ENCODE data around the gene EXOG.

The EXOG gene

DNA sequence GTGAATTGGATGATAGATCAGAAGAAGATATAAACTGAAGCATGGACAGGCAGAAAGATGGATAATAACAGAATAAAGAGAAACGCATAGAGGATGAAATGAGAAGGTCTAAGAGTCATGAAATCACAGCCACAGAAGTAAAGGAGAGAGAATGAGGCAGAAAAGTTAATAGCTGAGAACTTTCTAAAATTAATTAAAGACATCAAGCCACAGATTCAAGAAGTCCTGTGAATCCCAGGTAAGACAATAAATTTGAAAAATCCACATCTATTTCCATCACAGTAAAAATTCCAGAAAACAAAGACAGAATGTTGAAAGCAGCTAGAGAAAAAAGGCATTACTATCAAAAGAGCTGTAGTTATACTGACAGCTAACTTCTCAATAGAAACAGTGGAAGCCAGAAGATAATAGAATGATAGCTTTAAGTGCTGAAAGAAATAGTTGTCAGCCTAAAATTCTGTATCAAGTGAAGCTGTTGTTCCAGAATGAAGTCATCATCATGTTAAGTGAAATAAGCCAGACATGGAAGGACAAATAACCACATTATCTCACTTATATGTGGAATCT is 30.5 kb upstream of the EXOG start:
- H3K9me2 ChIP-seq (replicated peaks; ENCODE audit: control insufficient read depth, low read length) = no peaks in the 10 kb centered on the region
- 0 out of 2 replicates have a peak, but pooled peaks cover 3% of the 10 kb centered on the region for H3F3A ChIP-seq (ENCODE audit: control insufficient read depth, insufficient read depth)
- H3K36me3 ChIP-seq (ENCODE audit: control insufficient read depth, low read length) = no peaks in the 10 kb centered on the region
- peaks cover 47% of the 10 kb centered on the region for H3K79me2 ChIP-seq (ENCODE audit: control insufficient read depth, low read length)
- H4K20me1 ChIP-seq (ENCODE audit: control insufficient read depth, insufficient read depth, low read depth, low read length) = no peaks in the 10 kb centered on the region
- peaks cover 18% of the 10 kb centered on the region for H3K9me3 ChIP-seq (ENCODE audit: control insufficient read depth, insufficient read depth, low read length)
- H3K4me2 ChIP-seq (ENCODE audit: low read length) = no peak overlapping the region
- H3K4me1 ChIP-seq (ENCODE audit: control insufficient read depth, low read length) = no peaks in the 10 kb centered on the region
- no peaks in the 10 kb centered on the region for H3K27me3 ChIP-seq (ENCODE audit: control insufficient read depth, low read length)
- no peak overlapping the region for H3K27ac ChIP-seq (ENCODE audit: low read depth, low read length)
- H3K4me3 ChIP-seq (ENCODE audit: low read length) = no peak overlapping the region
- TF ChIP-seq, protein P1, sequence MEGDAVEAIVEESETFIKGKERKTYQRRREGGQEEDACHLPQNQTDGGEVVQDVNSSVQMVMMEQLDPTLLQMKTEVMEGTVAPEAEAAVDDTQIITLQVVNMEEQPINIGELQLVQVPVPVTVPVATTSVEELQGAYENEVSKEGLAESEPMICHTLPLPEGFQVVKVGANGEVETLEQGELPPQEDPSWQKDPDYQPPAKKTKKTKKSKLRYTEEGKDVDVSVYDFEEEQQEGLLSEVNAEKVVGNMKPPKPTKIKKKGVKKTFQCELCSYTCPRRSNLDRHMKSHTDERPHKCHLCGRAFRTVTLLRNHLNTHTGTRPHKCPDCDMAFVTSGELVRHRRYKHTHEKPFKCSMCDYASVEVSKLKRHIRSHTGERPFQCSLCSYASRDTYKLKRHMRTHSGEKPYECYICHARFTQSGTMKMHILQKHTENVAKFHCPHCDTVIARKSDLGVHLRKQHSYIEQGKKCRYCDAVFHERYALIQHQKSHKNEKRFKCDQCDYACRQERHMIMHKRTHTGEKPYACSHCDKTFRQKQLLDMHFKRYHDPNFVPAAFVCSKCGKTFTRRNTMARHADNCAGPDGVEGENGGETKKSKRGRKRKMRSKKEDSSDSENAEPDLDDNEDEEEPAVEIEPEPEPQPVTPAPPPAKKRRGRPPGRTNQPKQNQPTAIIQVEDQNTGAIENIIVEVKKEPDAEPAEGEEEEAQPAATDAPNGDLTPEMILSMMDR (IDR thresholded peaks at IDR 0.05; ENCODE audit: low read depth, low read length, poor library complexity, severe bottlenecking) = no peak
- no peak for TF ChIP-seq EZH2phosphoT487 (IDR thresholded peaks at IDR 0.05; ENCODE audit: borderline replicate concordance, low read length)

GRCh38 chr3:38468765-38469164 is 27.4 kb upstream of the EXOG start:
- H3K79me2 ChIP-seq (ENCODE audit: control insufficient read depth, low read length) = peaks cover 39% of the 10 kb centered on the region
- H3K9me3 ChIP-seq (ENCODE audit: control insufficient read depth, insufficient read depth, low read length) = peaks cover 18% of the 10 kb centered on the region

DNA sequence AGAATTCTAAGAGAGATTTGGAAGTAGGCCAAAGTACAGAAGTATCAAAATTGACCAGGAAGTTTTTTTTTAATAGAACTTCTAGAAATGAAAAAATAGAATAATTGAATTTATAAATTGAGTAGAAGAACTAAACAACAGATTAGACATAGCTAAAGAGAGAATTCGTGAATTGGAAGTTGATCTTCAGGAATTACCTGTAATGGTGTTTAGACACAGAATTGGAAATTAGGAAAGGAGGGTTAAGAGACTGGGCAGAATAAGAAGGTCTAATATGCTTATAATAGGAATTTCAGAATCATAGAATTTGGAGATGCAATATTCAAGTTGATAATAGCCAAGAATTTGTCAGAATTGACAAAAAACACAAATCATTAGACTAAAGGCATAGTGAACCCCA is 26.3 kb upstream of the EXOG start:
- Histone ChIP-seq H4K20me1 (ENCODE audit: control insufficient read depth, insufficient read depth, low read depth, low read length) (no peaks in the 10 kb centered on the region), H3K36me3 (ENCODE audit: control insufficient read depth, low read length) (no peaks in the 10 kb centered on the region), H3K79me2 (ENCODE audit: control insufficient read depth, low read length) (peaks cover 36% of the 10 kb centered on the region)

More at GRCh38 chr3:38468765-38469164, 27.4 kb upstream of the EXOG start:
- no peak overlapping the region for H3K4me2 ChIP-seq (ENCODE audit: low read length)
- H3F3A ChIP-seq (ENCODE audit: control insufficient read depth, insufficient read depth) = 0 out of 2 replicates have a peak, but pooled peaks cover 3% of the 10 kb centered on the region
- no peak for TF ChIP-seq EZH2phosphoT487 (IDR thresholded peaks at IDR 0.05; ENCODE audit: borderline replicate concordance, low read length)
- TF ChIP-seq, protein P1 (IDR thresholded peaks at IDR 0.05; ENCODE audit: low read depth, low read length, poor library complexity, severe bottlenecking) = no peak
- no peaks in the 10 kb centered on the region for H4K20me1 ChIP-seq (ENCODE audit: control insufficient read depth, insufficient read depth, low read depth, low read length)
- no peaks in the 10 kb centered on the region for H3K9me2 ChIP-seq (replicated peaks; ENCODE audit: control insufficient read depth, low read length)
- H3K27me3 ChIP-seq (ENCODE audit: control insufficient read depth, low read length) = no peaks in the 10 kb centered on the region
- no peak overlapping the region for H3K4me3 ChIP-seq (ENCODE audit: low read length)
- H3K36me3 ChIP-seq (ENCODE audit: control insufficient read depth, low read length) = no peaks in the 10 kb centered on the region
- no peaks in the 10 kb centered on the region for H3K4me1 ChIP-seq (ENCODE audit: control insufficient read depth, low read length)
- no peak overlapping the region for H3K27ac ChIP-seq (ENCODE audit: low read depth, low read length)

More for the DNA sequence above, 26.3 kb upstream of the EXOG start:
- Histone ChIP-seq H3K9me2 (replicated peaks; ENCODE audit: control insufficient read depth, low read length) (no peaks in the 10 kb centered on the region), H3K4me1 (ENCODE audit: control insufficient read depth, low read length) (no peaks in the 10 kb centered on the region), H3K4me2 (ENCODE audit: low read length) (no peak overlapping the region), H3F3A (ENCODE audit: control insufficient read depth, insufficient read depth) (0 out of 2 replicates have a peak, but pooled peaks cover 3% of the 10 kb centered on the region), H3K27ac (ENCODE audit: low read depth, low read length) (no peak overlapping the region), H3K9me3 (ENCODE audit: control insufficient read depth, insufficient read depth, low read length) (peaks cover 18% of the 10 kb centered on the region), H3K4me3 (ENCODE audit: low read length) (no peak overlapping the region), H3K27me3 (ENCODE audit: control insufficient read depth, low read length) (no peaks in the 10 kb centered on the region)
- TF ChIP-seq, protein P1 (IDR thresholded peaks at IDR 0.05; ENCODE audit: low read depth, low read length, poor library complexity, severe bottlenecking) = no peak
- no peak for TF ChIP-seq EZH2phosphoT487 (IDR thresholded peaks at IDR 0.05; ENCODE audit: borderline replicate concordance, low read length)

Data from DOHH2 (cell line).